Body of pancreas (tissue), 4 donors: ENCODE data around the gene SLX4IP.

Experiments used
- POLR2A ChIP-seq, 3 donors: fragments of 450-650 bp; IDR thresholded peaks; one replicate each; pipeline ENCODE4 v1.6.1; 2016; ENCODE audit warnings: antibody characterized with exemption in 3 of 3, mild to moderate bottlenecking in 2 of 3
- TF ChIP-seq, protein P1 (sequence below), 7 experiments: fragments of 450-650 bp in 4 of 7; fragments of 200-600 bp in 3 of 7; sonication (generic) in 3 of 7; IDR thresholded peaks; one replicate each; pipeline ENCODE4 v1.5.1; 2016 to 2019; ENCODE audit warnings: antibody characterized with exemption in 7 of 7

DNA sequence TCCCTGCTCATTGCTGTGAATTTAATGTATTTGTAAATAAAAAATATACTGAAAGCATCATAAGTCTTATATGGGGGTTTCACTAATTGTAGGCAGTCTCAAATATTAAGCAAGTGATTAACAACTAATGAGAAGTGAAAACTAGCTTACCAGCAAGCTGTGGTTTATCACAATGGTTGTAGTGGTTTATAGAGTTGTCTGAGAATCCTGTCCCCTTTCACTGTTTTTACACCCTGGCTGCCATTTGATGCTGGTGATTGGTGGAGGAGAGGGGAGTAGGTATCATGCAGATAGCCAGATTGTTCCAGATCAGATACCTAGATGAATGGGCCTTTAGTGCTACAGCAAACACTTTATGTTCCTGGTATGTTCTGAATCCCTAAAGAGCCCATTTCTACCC, 7.1 kb upstream of the SLX4IP start:
- TF ChIP-seq, protein P1, sequence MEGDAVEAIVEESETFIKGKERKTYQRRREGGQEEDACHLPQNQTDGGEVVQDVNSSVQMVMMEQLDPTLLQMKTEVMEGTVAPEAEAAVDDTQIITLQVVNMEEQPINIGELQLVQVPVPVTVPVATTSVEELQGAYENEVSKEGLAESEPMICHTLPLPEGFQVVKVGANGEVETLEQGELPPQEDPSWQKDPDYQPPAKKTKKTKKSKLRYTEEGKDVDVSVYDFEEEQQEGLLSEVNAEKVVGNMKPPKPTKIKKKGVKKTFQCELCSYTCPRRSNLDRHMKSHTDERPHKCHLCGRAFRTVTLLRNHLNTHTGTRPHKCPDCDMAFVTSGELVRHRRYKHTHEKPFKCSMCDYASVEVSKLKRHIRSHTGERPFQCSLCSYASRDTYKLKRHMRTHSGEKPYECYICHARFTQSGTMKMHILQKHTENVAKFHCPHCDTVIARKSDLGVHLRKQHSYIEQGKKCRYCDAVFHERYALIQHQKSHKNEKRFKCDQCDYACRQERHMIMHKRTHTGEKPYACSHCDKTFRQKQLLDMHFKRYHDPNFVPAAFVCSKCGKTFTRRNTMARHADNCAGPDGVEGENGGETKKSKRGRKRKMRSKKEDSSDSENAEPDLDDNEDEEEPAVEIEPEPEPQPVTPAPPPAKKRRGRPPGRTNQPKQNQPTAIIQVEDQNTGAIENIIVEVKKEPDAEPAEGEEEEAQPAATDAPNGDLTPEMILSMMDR (IDR thresholded peaks at IDR 0.05), result no peak
- no peak for TF ChIP-seq POLR2A (IDR thresholded peaks at IDR 0.05)
